ENCODE measurements around the gene ST6GALNAC3.

ST6GALNAC3 gene

DNA sequence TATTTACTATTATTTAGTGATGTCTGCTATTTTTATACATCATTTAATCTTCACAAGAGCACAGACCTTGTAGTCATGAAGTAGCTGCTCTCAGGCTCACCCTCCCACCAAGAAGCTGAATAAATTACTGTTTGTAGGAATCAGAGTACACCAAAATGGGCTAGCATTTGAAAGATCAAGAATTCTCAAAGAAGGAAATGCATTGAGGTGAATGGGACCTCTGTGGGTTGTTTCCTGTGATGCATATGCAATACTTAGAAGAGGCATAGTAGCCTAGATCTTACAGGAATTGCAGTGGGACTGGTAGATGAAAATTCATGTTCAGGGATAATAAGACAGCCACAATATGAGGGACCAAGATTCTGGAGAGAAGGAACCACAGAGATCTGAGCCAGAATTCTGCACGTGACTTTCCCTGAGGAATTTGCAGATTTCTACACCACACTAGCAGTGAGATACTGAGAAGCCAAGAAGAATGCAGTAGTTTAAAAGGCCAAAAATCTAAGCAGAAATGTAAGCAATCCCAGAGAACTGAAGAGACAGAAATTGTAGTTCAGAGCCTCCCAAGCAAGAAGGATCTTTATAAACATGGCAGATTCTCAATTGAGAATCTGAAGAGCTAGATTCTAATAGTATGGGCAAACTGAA is 307.0 kb downstream of the ST6GALNAC3 start:
- H3K9me3 ChIP-seq (ENCODE audit: control insufficient read depth, insufficient read depth, low read depth, low read length) = no peaks in the 10 kb centered on the region

DNA sequence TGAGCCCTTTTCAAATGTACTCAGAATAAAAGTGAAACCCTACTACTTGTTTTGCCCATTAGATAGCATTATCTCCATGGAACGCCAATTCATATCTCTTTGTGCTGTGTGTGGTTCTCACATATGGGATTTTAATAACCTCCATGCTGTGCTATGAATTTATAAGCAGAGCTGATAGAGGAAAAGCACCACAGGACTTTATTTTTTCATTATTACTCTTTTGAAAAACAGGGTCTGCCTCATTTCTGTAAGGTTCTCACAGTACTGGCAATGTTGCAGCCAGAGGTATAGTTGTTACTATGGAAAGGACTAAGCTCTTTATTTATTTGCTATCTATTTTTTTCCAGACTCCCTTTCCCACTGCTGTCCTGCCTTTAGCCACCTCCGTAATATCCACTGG is 313.7 kb downstream of the ST6GALNAC3 start:
- H3K4me3 ChIP-seq (ENCODE audit: low read depth, low read length) = no peak overlapping the region
- CTCF ChIA-PET = no interaction called here
- no peaks in the 10 kb centered on the region for H3K36me3 ChIP-seq (ENCODE audit: control insufficient read depth in 2 of 2, insufficient read depth in 1 of 2, low read length in 2 of 2)
- POLR2A ChIA-PET = no interaction called here
- H3K4me1 ChIP-seq (ENCODE audit: control insufficient read depth, insufficient read depth, low read length) = no peaks in the 10 kb centered on the region
- no peaks in the 10 kb centered on the region for H3K9me3 ChIP-seq (ENCODE audit: control insufficient read depth, insufficient read depth, low read depth, low read length)
- no peak overlapping the region for H3K27ac ChIP-seq (ENCODE audit: extremely low read depth, low read depth, low read length)
- TF ChIP-seq, protein P1, sequence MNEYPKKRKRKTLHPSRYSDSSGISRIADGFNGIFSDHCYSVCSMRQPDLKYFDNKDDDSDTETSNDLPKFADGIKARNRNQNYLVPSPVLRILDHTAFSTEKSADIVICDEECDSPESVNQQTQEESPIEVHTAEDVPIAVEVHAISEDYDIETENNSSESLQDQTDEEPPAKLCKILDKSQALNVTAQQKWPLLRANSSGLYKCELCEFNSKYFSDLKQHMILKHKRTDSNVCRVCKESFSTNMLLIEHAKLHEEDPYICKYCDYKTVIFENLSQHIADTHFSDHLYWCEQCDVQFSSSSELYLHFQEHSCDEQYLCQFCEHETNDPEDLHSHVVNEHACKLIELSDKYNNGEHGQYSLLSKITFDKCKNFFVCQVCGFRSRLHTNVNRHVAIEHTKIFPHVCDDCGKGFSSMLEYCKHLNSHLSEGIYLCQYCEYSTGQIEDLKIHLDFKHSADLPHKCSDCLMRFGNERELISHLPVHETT (tag by site-specific recombination; IDR thresholded peaks at IDR 0.05) = no peak
- TF ChIP-seq ZNF16 (tag by site-specific recombination; IDR thresholded peaks at IDR 0.05; ENCODE audit: low read depth) (no peak), KLF8 (tag by site-specific recombination; IDR thresholded peaks at IDR 0.05) (no peak), FEZF1 (tag by site-specific recombination; IDR thresholded peaks at IDR 0.05) (no peak), ZNF670 (tag by site-specific recombination; IDR thresholded peaks at IDR 0.05; ENCODE audit: low read depth) (no peak), ZFP3 (tag by site-specific recombination; IDR thresholded peaks at IDR 0.05; ENCODE audit: low read depth) (no peak), ZNF426 (tag by site-specific recombination; IDR thresholded peaks at IDR 0.05) (no peak)
- TF ChIP-seq, protein P2, sequence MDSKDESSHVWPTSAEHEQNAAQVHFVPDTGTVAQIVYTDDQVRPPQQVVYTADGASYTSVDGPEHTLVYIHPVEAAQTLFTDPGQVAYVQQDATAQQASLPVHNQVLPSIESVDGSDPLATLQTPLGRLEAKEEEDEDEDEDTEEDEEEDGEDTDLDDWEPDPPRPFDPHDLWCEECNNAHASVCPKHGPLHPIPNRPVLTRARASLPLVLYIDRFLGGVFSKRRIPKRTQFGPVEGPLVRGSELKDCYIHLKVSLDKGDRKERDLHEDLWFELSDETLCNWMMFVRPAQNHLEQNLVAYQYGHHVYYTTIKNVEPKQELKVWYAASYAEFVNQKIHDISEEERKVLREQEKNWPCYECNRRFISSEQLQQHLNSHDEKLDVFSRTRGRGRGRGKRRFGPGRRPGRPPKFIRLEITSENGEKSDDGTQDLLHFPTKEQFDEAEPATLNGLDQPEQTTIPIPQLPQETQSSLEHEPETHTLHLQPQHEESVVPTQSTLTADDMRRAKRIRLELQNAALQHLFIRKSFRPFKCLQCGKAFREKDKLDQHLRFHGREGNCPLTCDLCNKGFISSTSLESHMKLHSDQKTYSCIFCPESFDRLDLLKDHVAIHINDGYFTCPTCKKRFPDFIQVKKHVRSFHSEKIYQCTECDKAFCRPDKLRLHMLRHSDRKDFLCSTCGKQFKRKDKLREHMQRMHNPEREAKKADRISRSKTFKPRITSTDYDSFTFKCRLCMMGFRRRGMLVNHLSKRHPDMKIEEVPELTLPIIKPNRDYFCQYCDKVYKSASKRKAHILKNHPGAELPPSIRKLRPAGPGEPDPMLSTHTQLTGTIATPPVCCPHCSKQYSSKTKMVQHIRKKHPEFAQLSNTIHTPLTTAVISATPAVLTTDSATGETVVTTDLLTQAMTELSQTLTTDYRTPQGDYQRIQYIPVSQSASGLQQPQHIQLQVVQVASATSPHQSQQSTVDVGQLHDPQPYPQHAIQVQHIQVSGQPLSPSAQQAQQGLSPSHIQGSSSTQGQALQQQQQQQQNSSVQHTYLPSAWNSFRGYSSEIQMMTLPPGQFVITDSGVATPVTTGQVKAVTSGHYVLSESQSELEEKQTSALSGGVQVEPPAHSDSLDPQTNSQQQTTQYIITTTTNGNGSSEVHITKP (tag by site-specific recombination; IDR thresholded peaks at IDR 0.05) = no peak

More for the DNA sequence above, 307.0 kb downstream of the ST6GALNAC3 start:
- TF ChIP-seq ZNF514 (tag by site-specific recombination; IDR thresholded peaks at IDR 0.05) = no peak
- TF ChIP-seq RBAK (tag by site-specific recombination; IDR thresholded peaks at IDR 0.05) = no peak
- TF ChIP-seq ZNF423 (tag by site-specific recombination; IDR thresholded peaks at IDR 0.05) = no peak
- no peak for TF ChIP-seq MYNN (tag by site-specific recombination; IDR thresholded peaks at IDR 0.05; ENCODE audit: borderline replicate concordance)
- TF ChIP-seq HOXC10 (CRISPR knock-in tag; IDR thresholded peaks at IDR 0.05) = no peak
- TF ChIP-seq HOXD13 (CRISPR knock-in tag; IDR thresholded peaks at IDR 0.05; ENCODE audit: borderline replicate concordance) = no peak
- TF ChIP-seq, protein P3, sequence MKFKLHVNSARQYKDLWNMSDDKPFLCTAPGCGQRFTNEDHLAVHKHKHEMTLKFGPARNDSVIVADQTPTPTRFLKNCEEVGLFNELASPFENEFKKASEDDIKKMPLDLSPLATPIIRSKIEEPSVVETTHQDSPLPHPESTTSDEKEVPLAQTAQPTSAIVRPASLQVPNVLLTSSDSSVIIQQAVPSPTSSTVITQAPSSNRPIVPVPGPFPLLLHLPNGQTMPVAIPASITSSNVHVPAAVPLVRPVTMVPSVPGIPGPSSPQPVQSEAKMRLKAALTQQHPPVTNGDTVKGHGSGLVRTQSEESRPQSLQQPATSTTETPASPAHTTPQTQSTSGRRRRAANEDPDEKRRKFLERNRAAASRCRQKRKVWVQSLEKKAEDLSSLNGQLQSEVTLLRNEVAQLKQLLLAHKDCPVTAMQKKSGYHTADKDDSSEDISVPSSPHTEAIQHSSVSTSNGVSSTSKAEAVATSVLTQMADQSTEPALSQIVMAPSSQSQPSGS (tag by site-specific recombination; IDR thresholded peaks at IDR 0.05; ENCODE audit: low read depth) = no peak
- TF ChIP-seq ZNF548 (tag by site-specific recombination; IDR thresholded peaks at IDR 0.05) = no peak
- no peak for TF ChIP-seq ZNF701 (tag by site-specific recombination; IDR thresholded peaks at IDR 0.05)
- TF ChIP-seq ZNF777 (tag by site-specific recombination; IDR thresholded peaks at IDR 0.05; ENCODE audit: borderline replicate concordance) = no peak
- no peak for TF ChIP-seq ZNF510 (tag by site-specific recombination; IDR thresholded peaks at IDR 0.05; ENCODE audit: insufficient replicate concordance)
- TF ChIP-seq HOXA7 (CRISPR knock-in tag; IDR thresholded peaks at IDR 0.05; ENCODE audit: borderline replicate concordance) = no peak
- TF ChIP-seq, protein P4, sequence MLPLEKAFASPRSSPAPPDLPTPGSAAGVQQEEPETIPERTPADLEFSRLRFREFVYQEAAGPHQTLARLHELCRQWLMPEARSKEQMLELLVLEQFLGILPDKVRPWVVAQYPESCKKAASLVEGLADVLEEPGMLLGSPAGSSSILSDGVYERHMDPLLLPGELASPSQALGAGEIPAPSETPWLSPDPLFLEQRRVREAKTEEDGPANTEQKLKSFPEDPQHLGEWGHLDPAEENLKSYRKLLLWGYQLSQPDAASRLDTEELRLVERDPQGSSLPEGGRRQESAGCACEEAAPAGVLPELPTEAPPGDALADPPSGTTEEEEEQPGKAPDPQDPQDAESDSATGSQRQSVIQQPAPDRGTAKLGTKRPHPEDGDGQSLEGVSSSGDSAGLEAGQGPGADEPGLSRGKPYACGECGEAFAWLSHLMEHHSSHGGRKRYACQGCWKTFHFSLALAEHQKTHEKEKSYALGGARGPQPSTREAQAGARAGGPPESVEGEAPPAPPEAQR (tag by site-specific recombination; IDR thresholded peaks at IDR 0.05) = no peak
- no peak for TF ChIP-seq OVOL3 (tag by site-specific recombination; IDR thresholded peaks at IDR 0.05)
- no peak for TF ChIP-seq ZNF596 (tag by site-specific recombination; IDR thresholded peaks at IDR 0.05)
- TF ChIP-seq ZNF140 (tag by site-specific recombination; IDR thresholded peaks at IDR 0.05) = no peak
- TF ChIP-seq ZBTB21 (tag by site-specific recombination; IDR thresholded peaks at IDR 0.05) = no peak
- no peak for TF ChIP-seq ZNF560 (tag by site-specific recombination; IDR thresholded peaks at IDR 0.05; ENCODE audit: borderline replicate concordance)
- TF ChIP-seq, protein P5, sequence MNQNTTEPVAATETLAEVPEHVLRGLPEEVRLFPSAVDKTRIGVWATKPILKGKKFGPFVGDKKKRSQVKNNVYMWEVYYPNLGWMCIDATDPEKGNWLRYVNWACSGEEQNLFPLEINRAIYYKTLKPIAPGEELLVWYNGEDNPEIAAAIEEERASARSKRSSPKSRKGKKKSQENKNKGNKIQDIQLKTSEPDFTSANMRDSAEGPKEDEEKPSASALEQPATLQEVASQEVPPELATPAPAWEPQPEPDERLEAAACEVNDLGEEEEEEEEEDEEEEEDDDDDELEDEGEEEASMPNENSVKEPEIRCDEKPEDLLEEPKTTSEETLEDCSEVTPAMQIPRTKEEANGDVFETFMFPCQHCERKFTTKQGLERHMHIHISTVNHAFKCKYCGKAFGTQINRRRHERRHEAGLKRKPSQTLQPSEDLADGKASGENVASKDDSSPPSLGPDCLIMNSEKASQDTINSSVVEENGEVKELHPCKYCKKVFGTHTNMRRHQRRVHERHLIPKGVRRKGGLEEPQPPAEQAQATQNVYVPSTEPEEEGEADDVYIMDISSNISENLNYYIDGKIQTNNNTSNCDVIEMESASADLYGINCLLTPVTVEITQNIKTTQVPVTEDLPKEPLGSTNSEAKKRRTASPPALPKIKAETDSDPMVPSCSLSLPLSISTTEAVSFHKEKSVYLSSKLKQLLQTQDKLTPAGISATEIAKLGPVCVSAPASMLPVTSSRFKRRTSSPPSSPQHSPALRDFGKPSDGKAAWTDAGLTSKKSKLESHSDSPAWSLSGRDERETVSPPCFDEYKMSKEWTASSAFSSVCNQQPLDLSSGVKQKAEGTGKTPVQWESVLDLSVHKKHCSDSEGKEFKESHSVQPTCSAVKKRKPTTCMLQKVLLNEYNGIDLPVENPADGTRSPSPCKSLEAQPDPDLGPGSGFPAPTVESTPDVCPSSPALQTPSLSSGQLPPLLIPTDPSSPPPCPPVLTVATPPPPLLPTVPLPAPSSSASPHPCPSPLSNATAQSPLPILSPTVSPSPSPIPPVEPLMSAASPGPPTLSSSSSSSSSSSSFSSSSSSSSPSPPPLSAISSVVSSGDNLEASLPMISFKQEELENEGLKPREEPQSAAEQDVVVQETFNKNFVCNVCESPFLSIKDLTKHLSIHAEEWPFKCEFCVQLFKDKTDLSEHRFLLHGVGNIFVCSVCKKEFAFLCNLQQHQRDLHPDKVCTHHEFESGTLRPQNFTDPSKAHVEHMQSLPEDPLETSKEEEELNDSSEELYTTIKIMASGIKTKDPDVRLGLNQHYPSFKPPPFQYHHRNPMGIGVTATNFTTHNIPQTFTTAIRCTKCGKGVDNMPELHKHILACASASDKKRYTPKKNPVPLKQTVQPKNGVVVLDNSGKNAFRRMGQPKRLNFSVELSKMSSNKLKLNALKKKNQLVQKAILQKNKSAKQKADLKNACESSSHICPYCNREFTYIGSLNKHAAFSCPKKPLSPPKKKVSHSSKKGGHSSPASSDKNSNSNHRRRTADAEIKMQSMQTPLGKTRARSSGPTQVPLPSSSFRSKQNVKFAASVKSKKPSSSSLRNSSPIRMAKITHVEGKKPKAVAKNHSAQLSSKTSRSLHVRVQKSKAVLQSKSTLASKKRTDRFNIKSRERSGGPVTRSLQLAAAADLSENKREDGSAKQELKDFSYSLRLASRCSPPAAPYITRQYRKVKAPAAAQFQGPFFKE (tag by site-specific recombination; IDR thresholded peaks at IDR 0.05; ENCODE audit: borderline replicate concordance) = no peak
- ChIA-PET POLR2A (no interaction called here), CTCF (no interaction called here)
- Histone ChIP-seq H3K4me3 (ENCODE audit: low read depth, low read length) (no peak overlapping the region), H3K36me3 (ENCODE audit: control insufficient read depth in 2 of 2, insufficient read depth in 1 of 2, low read length in 2 of 2) (no peaks in the 10 kb centered on the region), H3K4me1 (ENCODE audit: control insufficient read depth, insufficient read depth, low read length) (no peaks in the 10 kb centered on the region), H3K27ac (ENCODE audit: extremely low read depth, low read depth, low read length) (no peak overlapping the region)

All from HEK293 (cell line).